Epithelial cell of esophagus (primary cell): ENCODE results near the gene DUSP16.

Source experiments
- DNase-seq: peaks from one replicate; pipeline ENCODE4 v3.0.0; 2010; ENCODE audit warnings: low read depth
- H3K4me3 ChIP-seq: 2 replicates; pipeline ENCODE4 v1.5.1; 2011; ENCODE audit warnings: mild to moderate bottlenecking, low read length, control low read depth
- CTCF ChIP-seq: IDR thresholded peaks from 2 replicates; pipeline ENCODE4 v1.5.1; 2011; ENCODE audit warnings: low read depth, mild to moderate bottlenecking, low read length, control low read depth, inconsistent platforms; ENCODE audit not compliant: insufficient read depth; ENCODE audit errors: missing control alignments

Gene DUSP16

GRCh38 chr12:12483438-12483837 is 79.2 kb downstream of the DUSP16 start:
- no peak for DNase-seq
- H3K4me3 ChIP-seq: no peak overlapping the region
- no peak for TF ChIP-seq CTCF

GRCh38 chr12:12482959-12483358 is 79.7 kb downstream of the DUSP16 start:
- DNase-seq: no peak
- H3K4me3 ChIP-seq: no peak overlapping the region
- TF ChIP-seq CTCF: no peak

GRCh38 chr12:12482150-12482761 is 80.4 kb downstream of the DUSP16 start:
- no peak for DNase-seq
- no peak overlapping the region for H3K4me3 ChIP-seq
- TF ChIP-seq CTCF: no peak

GRCh38 chr12:12481631-12482030 is 81.0 kb downstream of the DUSP16 start:
- DNase-seq: no peak
- H3K4me3 ChIP-seq: no peak overlapping the region
- no peak for TF ChIP-seq CTCF

- DNase-seq: no peak
- no peak for TF ChIP-seq CTCF
- no peak overlapping the region for H3K4me3 ChIP-seq
Measured at GRCh38 chr12:12480074-12480473, 82.6 kb downstream of the DUSP16 start.

- H3K4me3 ChIP-seq: no peak overlapping the region
- DNase-seq: no peak
- no peak for TF ChIP-seq CTCF
Measured at GRCh38 chr12:12477532-12477890, 85.2 kb downstream of the DUSP16 start.

- H3K4me3 ChIP-seq: no peak overlapping the region
- no peak for DNase-seq
Measured at GRCh38 chr12:12476857-12477531, 85.7 kb downstream of the DUSP16 start.

More at GRCh38 chr12:12476857-12477531, 85.7 kb downstream of the DUSP16 start:
- TF ChIP-seq CTCF: no peak
